ENCODE data around the gene THBS1. TPM values are rescaled to one million over a fixed set of nuclear protein-coding genes. Genes with fewer than 3 reads are reported as not detected.

The THBS1 gene
- total RNA-seq, 4 donors from 2014 or later: 82.0 to 396 (median 89.6) TPM

GRCh38 chr15:39598186-39598850 lies 17.4 kb downstream of the THBS1 start:
- Histone ChIP-seq H3K36me3 (peaks cover 29% of the 10 kb centered on the region), H3K9me3 (no peaks in the 10 kb centered on the region), H3K4me1 (no peaks in the 10 kb centered on the region), H3K27ac (no peak overlapping the region), H3K4me3 (no peak overlapping the region), H3K27me3 (no peaks in the 10 kb centered on the region)
- TF ChIP-seq POLR2AphosphoS5 (IDR thresholded peaks at IDR 0.05) (no peak), POLR2A (IDR thresholded peaks at IDR 0.05) (no peak), EP300 (IDR thresholded peaks at IDR 0.05) (no peak), CTCF (IDR thresholded peaks at IDR 0.05) (no peak)
- 36% methylated on average over 3 of the region's 3 CpGs for WGBS
- no peak for DNase-seq (ENCODE audit: low spot score in 2 of 2)

GRCh38 chr15:39598958-39599845 lies 18.3 kb downstream of the THBS1 start:
- Histone ChIP-seq H3K27ac (no peak overlapping the region), H3K9me3 (no peaks in the 10 kb centered on the region), H3K4me1 (no peaks in the 10 kb centered on the region), H3K36me3 (peaks cover 20% of the 10 kb centered on the region), H3K27me3 (no peaks in the 10 kb centered on the region), H3K4me3 (no peak overlapping the region)
- TF ChIP-seq POLR2A (IDR thresholded peaks at IDR 0.05): no peak
- TF ChIP-seq CTCF (IDR thresholded peaks at IDR 0.05): no peak
- TF ChIP-seq EP300 (IDR thresholded peaks at IDR 0.05): no peak
- no peak for TF ChIP-seq POLR2AphosphoS5 (IDR thresholded peaks at IDR 0.05)
- DNase-seq (ENCODE audit: low spot score in 2 of 2): no peak
- WGBS: 84% methylated on average over 12 of the region's 12 CpGs

GRCh38 chr15:39599871-39600270 lies 19.0 kb downstream of the THBS1 start:
- no peak overlapping the region for H3K4me3 ChIP-seq
- peaks cover 13% of the 10 kb centered on the region for H3K36me3 ChIP-seq
- 85% methylated on average over 2 of the region's 2 CpGs for whole genome bisulfite sequencing
- H3K27ac ChIP-seq: no peak overlapping the region
- no peak for DNase-seq (ENCODE audit: low spot score in 2 of 2)
- no peaks in the 10 kb centered on the region for H3K9me3 ChIP-seq
- no peaks in the 10 kb centered on the region for H3K27me3 ChIP-seq
- TF ChIP-seq EP300 (IDR thresholded peaks at IDR 0.05) (no peak), POLR2AphosphoS5 (IDR thresholded peaks at IDR 0.05) (no peak), POLR2A (IDR thresholded peaks at IDR 0.05) (no peak), CTCF (IDR thresholded peaks at IDR 0.05) (no peak)
- H3K4me1 ChIP-seq: no peaks in the 10 kb centered on the region

- Histone ChIP-seq H3K27ac (no peak overlapping the region), H3K4me1 (no peaks in the 10 kb centered on the region), H3K9me3 (no peaks in the 10 kb centered on the region), H3K36me3 (no peaks in the 10 kb centered on the region), H3K4me3 (no peak overlapping the region), H3K27me3 (no peaks in the 10 kb centered on the region)
- 88% methylated on average over 5 of the region's 5 CpGs for WGBS
- DNase-seq (ENCODE audit: low spot score in 2 of 2): no peak
- no peak for TF ChIP-seq CTCF (IDR thresholded peaks at IDR 0.05)
- TF ChIP-seq POLR2A (IDR thresholded peaks at IDR 0.05): no peak
- no peak for TF ChIP-seq EP300 (IDR thresholded peaks at IDR 0.05)
- no peak for TF ChIP-seq POLR2AphosphoS5 (IDR thresholded peaks at IDR 0.05)
Measured at GRCh38 chr15:39602143-39602542, 21.3 kb downstream of the THBS1 start.

- H3K4me1 ChIP-seq: no peaks in the 10 kb centered on the region
- no peak overlapping the region for H3K4me3 ChIP-seq
- H3K36me3 ChIP-seq: no peaks in the 10 kb centered on the region
- no peak for DNase-seq (ENCODE audit: low spot score in 2 of 2)
- H3K9me3 ChIP-seq: no peaks in the 10 kb centered on the region
- TF ChIP-seq POLR2A (IDR thresholded peaks at IDR 0.05): no peak
- no peak for TF ChIP-seq POLR2AphosphoS5 (IDR thresholded peaks at IDR 0.05)
- TF ChIP-seq CTCF (IDR thresholded peaks at IDR 0.05): no peak
- no peak for TF ChIP-seq EP300 (IDR thresholded peaks at IDR 0.05)
- WGBS: 63% methylated on average over 1 of the region's 1 CpG
- no peaks in the 10 kb centered on the region for H3K27me3 ChIP-seq
- H3K27ac ChIP-seq: no peak overlapping the region
Measured at GRCh38 chr15:39605146-39605545, 24.3 kb downstream of the THBS1 start.

All from suprapubic skin (tissue), 4 donors.